SK-N-SH (cell line): ENCODE data around the gene CAMSAP1. TPM values are rescaled to one million over a fixed set of nuclear protein-coding genes. Genes with fewer than 3 reads are reported as not detected.

Experiments
- CTCF ChIA-PET: fragments of 300-600, 350-600 bp; formaldehyde crosslinking; extraction: SDS; loops from one replicate; lab custom pipeline; 2021; lab: Yijun Ruan, JAX
- POLR2A ChIA-PET: fragments of 350-600 bp; sonication (Branson Sonifier 250); formaldehyde crosslinking; extraction: SDS; loops from one replicate; lab custom pipeline; 2020; ENCODE audit warnings: antibody characterized with exemption, inconsistent platforms; lab: Yijun Ruan, JAX
- DNase-seq: peaks from one replicate; pipeline ENCODE4 v3.0.0; 2012
- H2AFZ ChIP-seq: fragments of 200-600 bp; sonication (generic); 2 replicates; pipeline ENCODE4 v1.8.1; 2016; ENCODE audit warnings: antibody characterized with exemption, mild to moderate bottlenecking, low read depth
- H3F3A ChIP-seq: fragments of 200-600 bp; sonication (generic); replicated peaks from 2 replicates; pipeline ENCODE3; 2016; ENCODE audit warnings: antibody characterized with exemption, mild to moderate bottlenecking; ENCODE audit not compliant: insufficient read depth
- H3K27ac ChIP-seq, 2 experiments: fragments of 200-500 bp in 1 of 2; fragments of 200-600 bp in 1 of 2; sonication (Bioruptor generic) in 1 of 2; sonication (generic), shearing (Covaris generic) in 1 of 2; 2 replicates each; pipeline versions ENCODE4 v1.5.1 to v1.6.1; 2014 to 2016; ENCODE audit warnings: low read depth in 2 of 2, inconsistent platforms in 1 of 2, low read length in 1 of 2, mild to moderate bottlenecking in 1 of 2, mixed read lengths in 1 of 2
- H3K27me3 ChIP-seq: fragments of 200-600 bp; sonication (generic), shearing (Covaris generic); 2 replicates; pipeline ENCODE4 v1.6.1; 2016; ENCODE audit warnings: mixed run types; ENCODE audit not compliant: insufficient read depth
- H3K36me3 ChIP-seq, 2 experiments: fragments of 200-500 bp in 1 of 2; fragments of 200-600 bp in 1 of 2; sonication (Bioruptor generic) in 1 of 2; sonication (generic) in 1 of 2; replicated peaks in 1 of 2; 2 replicates each; pipeline versions ENCODE3 to v1.5.1; 2014 to 2016; ENCODE audit warnings: low read length in 1 of 2, mild to moderate bottlenecking in 1 of 2; ENCODE audit not compliant: insufficient read depth in 2 of 2, control insufficient read depth in 1 of 2
- H3K4me1 ChIP-seq, 2 experiments: fragments of 200-500 bp in 1 of 2; fragments of 200-600 bp in 1 of 2; sonication (Bioruptor generic) in 1 of 2; sonication (generic), shearing (Covaris generic) in 1 of 2; 2 replicates each; pipeline versions ENCODE4 v1.5.1 to v1.6.1; 2014 to 2016; ENCODE audit warnings: low read depth in 1 of 2, low read length in 1 of 2, mixed run types in 1 of 2; ENCODE audit not compliant: insufficient read depth in 2 of 2, control insufficient read depth in 1 of 2
- H3K4me2 ChIP-seq: fragments of 200-600 bp; sonication (generic), shearing (Covaris generic); 2 replicates; pipeline ENCODE4 v1.6.1; 2017; ENCODE audit warnings: mixed run types
- H3K4me3 ChIP-seq, 2 experiments: fragments of 200-500 bp in 1 of 2; fragments of 200-600 bp in 1 of 2; sonication (Bioruptor generic) in 1 of 2; sonication (generic), shearing (Covaris generic) in 1 of 2; 2 replicates each; pipeline versions ENCODE4 v1.5.1 to v1.8.1; 2014 to 2016; ENCODE audit warnings: low read depth in 2 of 2, inconsistent platforms in 1 of 2, low read length in 1 of 2, mild to moderate bottlenecking in 1 of 2, mixed read lengths in 1 of 2, moderate library complexity in 1 of 2
- H3K79me2 ChIP-seq: fragments of 200-600 bp; sonication (generic); 2 replicates; pipeline ENCODE4 v1.8.1; 2017; ENCODE audit warnings: mild to moderate bottlenecking; ENCODE audit not compliant: insufficient read depth
- H3K9ac ChIP-seq: fragments of 200-600 bp; sonication (generic); 2 replicates; pipeline ENCODE4 v1.6.1; 2017; ENCODE audit warnings: mixed run types
- H3K9me2 ChIP-seq: fragments of 200-600 bp; sonication (generic); 2 replicates; pipeline ENCODE4 v1.6.1; 2017; ENCODE audit warnings: mixed run types
- H3K9me3 ChIP-seq: fragments of 200-600 bp; sonication (generic); 2 replicates; pipeline ENCODE4 v1.6.1; 2017; ENCODE audit warnings: mixed run types, mild to moderate bottlenecking, moderate library complexity
- H4K20me1 ChIP-seq: fragments of 200-600 bp; sonication (generic); 2 replicates; pipeline ENCODE4 v1.6.1; 2017; ENCODE audit warnings: mild to moderate bottlenecking, mixed run types; ENCODE audit not compliant: insufficient read depth
- ELF1 ChIP-seq: IDR thresholded peaks from 2 replicates; pipeline ENCODE4 v1.4.0; 2012
- EP300 ChIP-seq, 2 experiments: IDR thresholded peaks; 2 replicates each; pipeline versions ENCODE4 v1.4.0 to v1.6.1; 2012; ENCODE audit warnings: borderline replicate concordance in 1 of 2, low read depth in 1 of 2, low read length in 1 of 2
- FOSL2 ChIP-seq: IDR thresholded peaks from 2 replicates; pipeline ENCODE4 v1.4.0; 2012; ENCODE audit warnings: low read depth, mild to moderate bottlenecking, moderate library complexity, borderline replicate concordance
- FOXM1 ChIP-seq: IDR thresholded peaks from 2 replicates; pipeline ENCODE4 v1.4.0; 2012; ENCODE audit warnings: low read depth, mild to moderate bottlenecking
- JUND ChIP-seq: IDR thresholded peaks from 2 replicates; pipeline ENCODE4 v1.4.0; 2012
- MAX ChIP-seq: IDR thresholded peaks from 2 replicates; pipeline ENCODE4 v1.4.0; 2012; ENCODE audit warnings: low read depth
- RXRA ChIP-seq: IDR thresholded peaks from 2 replicates; pipeline ENCODE4 v1.4.0; 2012; ENCODE audit warnings: low read depth, mild to moderate bottlenecking, borderline replicate concordance
- SIN3A ChIP-seq: IDR thresholded peaks from 2 replicates; pipeline ENCODE4 v1.6.1; 2012; ENCODE audit warnings: low read depth, mild to moderate bottlenecking, low read length, moderate library complexity, borderline replicate concordance
- TEAD4 ChIP-seq: IDR thresholded peaks from 2 replicates; pipeline ENCODE4 v1.4.0; 2012; ENCODE audit warnings: mild to moderate bottlenecking, borderline replicate concordance; ENCODE audit not compliant: insufficient read depth
- WGBS: methylation state at CpG from one replicate; pipeline ENCODE4 v1.1.6; 2017; ENCODE audit warnings: low lambda C conversion rate; 5-methylcytosine and 5-hydroxymethylcytosine counted together
- polyA plus RNA-seq, 3 experiments: library from polyadenylated mRNA; depleted of rRNA; stranded (reverse); fragments of >200 nt; gene quantifications; 2 replicates each; pipeline ENCODE4 v1.2.3, GENCODE V29; 2012
- TF ChIP-seq, protein P1 (sequence below): fragments of 200-600 bp; sonication (generic); IDR thresholded peaks from 2 replicates; pipeline ENCODE4 v1.6.1; 2017; ENCODE audit warnings: antibody characterized with exemption, mild to moderate bottlenecking, moderate library complexity

CAMSAP1 gene
- polyA plus RNA-seq, 1 of the 3 experiments (the other 2 are of a cell fraction) = 8.9 TPM

- TF ChIP-seq MAX = no peak
Observed at GRCh38 chr9:135787317-135787716, 120.0 kb downstream of the CAMSAP1 start (continued).

DNA sequence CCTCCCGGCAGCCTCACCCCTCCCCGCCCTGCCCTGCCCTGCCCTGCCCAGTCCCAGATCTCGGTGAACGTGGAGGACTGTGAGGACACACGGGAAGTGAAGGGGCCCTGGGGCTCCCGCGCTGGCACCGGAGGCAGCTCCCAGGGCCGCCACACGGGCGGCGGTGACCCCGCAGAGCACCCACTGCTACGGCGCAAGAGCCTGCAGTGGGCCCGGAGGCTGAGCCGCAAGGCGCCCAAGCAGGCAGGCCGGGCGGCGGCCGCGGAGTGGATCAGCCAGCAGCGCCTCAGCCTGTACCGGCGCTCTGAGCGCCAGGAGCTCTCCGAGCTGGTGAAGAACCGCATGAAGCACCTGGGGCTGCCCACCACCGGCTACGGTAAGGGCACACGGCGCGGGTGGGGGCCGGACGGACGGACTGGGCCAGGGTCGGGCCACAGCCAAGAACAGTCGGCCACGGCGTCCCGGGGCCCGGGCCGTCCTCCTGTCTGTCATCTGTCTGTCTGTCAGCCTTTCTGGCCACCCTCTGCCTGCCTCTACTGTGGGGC lies 121.1 kb downstream of the CAMSAP1 start:
- Histone ChIP-seq H3K9me3 (no peaks in the 10 kb centered on the region), H4K20me1 (no peaks in the 10 kb centered on the region), H3K9ac (no peak overlapping the region), H3K27me3 (no peaks in the 10 kb centered on the region), H3K36me3 (no peaks in the 10 kb centered on the region), H3K4me1 (no peaks in the 10 kb centered on the region), H2AFZ (no peak overlapping the region), H3K27ac (no peak overlapping the region), H3K79me2 (no peaks in the 10 kb centered on the region), H3K9me2 (no peaks in the 10 kb centered on the region), H3K4me2 (no peak overlapping the region), H3K4me3 (no peak overlapping the region), H3F3A (no peaks in the 10 kb centered on the region)
- no peak for DNase-seq
- no peak for TF ChIP-seq FOXM1
- WGBS = 77% methylated on average over 27 of the region's 44 CpGs
- ChIA-PET POLR2A (no interaction called here), CTCF (interaction anchor here (0.6 to 3.8 kb wide), 3 partner anchors 11 to 171 kb away, joined by 3 to 23 read pairs (median 6); partner anchors contain the start of gene KCNT1)

- Histone ChIP-seq H3K4me2 (no peak overlapping the region), H3K27me3 (no peaks in the 10 kb centered on the region), H3K4me1 (no peaks in the 10 kb centered on the region), H3K9me3 (no peaks in the 10 kb centered on the region), H3K9ac (no peak overlapping the region), H3K4me3 (no peak overlapping the region), H3F3A (no peaks in the 10 kb centered on the region), H4K20me1 (no peaks in the 10 kb centered on the region), H3K36me3 (no peaks in the 10 kb centered on the region), H3K9me2 (no peaks in the 10 kb centered on the region), H3K27ac (no peak overlapping the region), H3K79me2 (no peaks in the 10 kb centered on the region), H2AFZ (no peak overlapping the region)
- DNase-seq = no peak
- TF ChIP-seq SIN3A (no peak), EP300 (IDR thresholded peaks at IDR 0.05; ENCODE audit: borderline replicate concordance in 1 of 2, low read depth in 1 of 2, low read length in 1 of 2) (no peak), TEAD4 (no peak), JUND (no peak), MAX (no peak), FOSL2 (no peak), ELF1 (no peak), RXRA (no peak)
- TF ChIP-seq, protein P1, sequence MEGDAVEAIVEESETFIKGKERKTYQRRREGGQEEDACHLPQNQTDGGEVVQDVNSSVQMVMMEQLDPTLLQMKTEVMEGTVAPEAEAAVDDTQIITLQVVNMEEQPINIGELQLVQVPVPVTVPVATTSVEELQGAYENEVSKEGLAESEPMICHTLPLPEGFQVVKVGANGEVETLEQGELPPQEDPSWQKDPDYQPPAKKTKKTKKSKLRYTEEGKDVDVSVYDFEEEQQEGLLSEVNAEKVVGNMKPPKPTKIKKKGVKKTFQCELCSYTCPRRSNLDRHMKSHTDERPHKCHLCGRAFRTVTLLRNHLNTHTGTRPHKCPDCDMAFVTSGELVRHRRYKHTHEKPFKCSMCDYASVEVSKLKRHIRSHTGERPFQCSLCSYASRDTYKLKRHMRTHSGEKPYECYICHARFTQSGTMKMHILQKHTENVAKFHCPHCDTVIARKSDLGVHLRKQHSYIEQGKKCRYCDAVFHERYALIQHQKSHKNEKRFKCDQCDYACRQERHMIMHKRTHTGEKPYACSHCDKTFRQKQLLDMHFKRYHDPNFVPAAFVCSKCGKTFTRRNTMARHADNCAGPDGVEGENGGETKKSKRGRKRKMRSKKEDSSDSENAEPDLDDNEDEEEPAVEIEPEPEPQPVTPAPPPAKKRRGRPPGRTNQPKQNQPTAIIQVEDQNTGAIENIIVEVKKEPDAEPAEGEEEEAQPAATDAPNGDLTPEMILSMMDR = no peak
- WGBS = 57% methylated on average over 10 of the region's 22 CpGs
- POLR2A ChIA-PET = no interaction called here
- CTCF ChIA-PET = interaction anchor here (1.4 kb wide), 1 partner anchor 83 kb away, joined by 6 read pairs; the partner anchor contains the start of gene KCNT1
Observed at GRCh38 chr9:135785013-135785575, 122.3 kb downstream of the CAMSAP1 start.
